Activated T-helper 1 cell treated with anti-CD3 and anti-CD28 coated beads, Interleukin-12 subunit alpha, Interleukin-12 subunit beta, Interleukin-2, Interleukin-4 antibody, amounts not matched to agents 30 ng/mL and 10 ng/mL and 1 ng/mL, durations not matched to agents 14 hours and 24 hours and 36 hours (primary cell): ENCODE data around the gene DHPS. TPM values are rescaled to one million over a fixed set of nuclear protein-coding genes. Genes with fewer than 3 reads are reported as not detected.
"Not testable (repeated sequence)": the region's sequence is repeated elsewhere in the genome, so short reads cannot be mapped to it uniquely, and the experiment has no call there.

ENCODE experiments used
- DNase-seq: peaks from one replicate; pipeline ENCODE4 v3.0.0; 2021; ENCODE audit warnings: low spot score
- H3K27ac Mint-ChIP-seq: one replicate; pipeline ENCODE4 v1.8.0; 2021; ENCODE audit warnings: mild to moderate bottlenecking, mixed read lengths
- H3K27me3 Mint-ChIP-seq: one replicate; pipeline ENCODE4 v1.8.0; 2022; ENCODE audit warnings: mild to moderate bottlenecking, moderate library complexity, mixed read lengths; ENCODE audit not compliant: insufficient read depth
- H3K36me3 Mint-ChIP-seq: one replicate; pipeline ENCODE4 v1.8.0; 2021; ENCODE audit warnings: low read depth, mixed read lengths
- H3K4me1 Mint-ChIP-seq: one replicate; pipeline ENCODE4 v1.8.0; 2021; ENCODE audit warnings: low read depth, mixed read lengths
- H3K4me3 Mint-ChIP-seq: one replicate; pipeline ENCODE4 v1.8.0; 2021; ENCODE audit warnings: mild to moderate bottlenecking, moderate library complexity, mixed read lengths
- H3K9me3 Mint-ChIP-seq: one replicate; pipeline ENCODE4 v1.8.0; 2021; ENCODE audit warnings: mixed read lengths
- intact Hi-C: fragments of 100-400 bp; cut with micrococcal nuclease; formaldehyde crosslinking; loops from one replicate; pipeline ENCODE4 v1.15.1; 2024
- total RNA-seq: library from RNA; stranded (reverse); gene quantifications from 2 replicates; pipeline ENCODE4 v1.2.3, GENCODE V29; 2022

The DHPS gene
- total RNA-seq, 1 donor from 2014 or later = 144 TPM

GRCh38 chr19:12720851-12721655 lies 39.4 kb upstream of the DHPS start:
- Mint-ChIP-seq H3K4me3 (peak overlapping the region; percentile 95), H3K9me3 (no peaks in the 10 kb centered on the region), H3K27ac (peak overlapping the region; percentile 91), H3K36me3 (peaks cover 31% of the 10 kb centered on the region), H3K4me1 (peaks cover 44% of the 10 kb centered on the region), H3K27me3 (no peaks in the 10 kb centered on the region)
- DNase-seq = no peak
- intact Hi-C loops = loop anchor here (1.0 to 5.0 kb wide), 3 partner anchors 56 to 109 kb away; partner anchors contain the start of genes HOOK2, ZNF490 and ZNF791

- no peaks in the 10 kb centered on the region for H3K9me3 Mint-ChIP-seq
- intact Hi-C loops = loop anchor here (1.0 to 5.0 kb wide), 3 partner anchors 57 to 108 kb away; partner anchors contain the start of genes HOOK2, ZNF490 and ZNF791
Observed at GRCh38 chr19:12720296-12720695, 38.6 kb upstream of the DHPS start.

GRCh38 chr19:12715929-12716328 lies 34.2 kb upstream of the DHPS start:
- H3K4me3 Mint-ChIP-seq = no peak overlapping the region
- intact Hi-C loops = no loop called here

More at GRCh38 chr19:12720296-12720695, 38.6 kb upstream of the DHPS start:
- H3K27me3 Mint-ChIP-seq = no peaks in the 10 kb centered on the region
- H3K4me3 Mint-ChIP-seq = peak overlapping the region; percentile 89
- no peak for DNase-seq
- H3K36me3 Mint-ChIP-seq = peaks cover 35% of the 10 kb centered on the region
- peak overlapping the region; percentile 81 for H3K27ac Mint-ChIP-seq
- peaks cover 44% of the 10 kb centered on the region for H3K4me1 Mint-ChIP-seq

GRCh38 chr19:12715102-12715501 lies 33.4 kb upstream of the DHPS start:
- Mint-ChIP-seq H3K36me3 (peaks cover 36% of the 10 kb centered on the region), H3K4me1 (peaks cover 13% of the 10 kb centered on the region), H3K27me3 (no peaks in the 10 kb centered on the region), H3K27ac (no peak overlapping the region), H3K9me3 (no peaks in the 10 kb centered on the region), H3K4me3 (no peak overlapping the region)
- intact Hi-C loops = no loop called here
- no peak for DNase-seq

More at GRCh38 chr19:12715929-12716328, 34.2 kb upstream of the DHPS start:
- DNase-seq = no peak
- Mint-ChIP-seq H3K4me1 (peaks cover 20% of the 10 kb centered on the region), H3K36me3 (peaks cover 36% of the 10 kb centered on the region), H3K27me3 (no peaks in the 10 kb centered on the region), H3K9me3 (no peaks in the 10 kb centered on the region), H3K27ac (no peak overlapping the region)

GRCh38 chr19:12713304-12713703 lies 31.6 kb upstream of the DHPS start:
- intact Hi-C loops, H3K9me3 Mint-ChIP-seq, H3K27ac Mint-ChIP-seq, DNase-seq, H3K27me3 Mint-ChIP-seq, H3K4me1 Mint-ChIP-seq, H3K4me3 Mint-ChIP-seq: not testable (repeated sequence)
- peaks cover 36% of the 10 kb centered on the region for H3K36me3 Mint-ChIP-seq

GRCh38 chr19:12712077-12712476 lies 30.4 kb upstream of the DHPS start:
- H3K4me3 Mint-ChIP-seq, intact Hi-C loops, H3K27me3 Mint-ChIP-seq, DNase-seq, H3K4me1 Mint-ChIP-seq, H3K27ac Mint-ChIP-seq, H3K9me3 Mint-ChIP-seq: not testable (repeated sequence)
- peaks cover 36% of the 10 kb centered on the region for H3K36me3 Mint-ChIP-seq

GRCh38 chr19:12711187-12711586 lies 29.5 kb upstream of the DHPS start:
- Mint-ChIP-seq H3K4me1 (no peaks in the 10 kb centered on the region), H3K36me3 (peaks cover 34% of the 10 kb centered on the region), H3K9me3 (no peaks in the 10 kb centered on the region), H3K27ac (no peak overlapping the region), H3K4me3 (no peak overlapping the region), H3K27me3 (no peaks in the 10 kb centered on the region)
- intact Hi-C loops = no loop called here
- DNase-seq = no peak

GRCh38 chr19:12708641-12709040 lies 27.0 kb upstream of the DHPS start:
- DNase-seq = no peak
- no peak overlapping the region for H3K27ac Mint-ChIP-seq
- intact Hi-C loops = no loop called here
- no peaks in the 10 kb centered on the region for H3K4me1 Mint-ChIP-seq
- H3K9me3 Mint-ChIP-seq = no peaks in the 10 kb centered on the region
- no peak overlapping the region for H3K4me3 Mint-ChIP-seq
- peaks cover 40% of the 10 kb centered on the region for H3K36me3 Mint-ChIP-seq
- no peaks in the 10 kb centered on the region for H3K27me3 Mint-ChIP-seq

- no peak for DNase-seq
- H3K36me3 Mint-ChIP-seq = peaks cover 40% of the 10 kb centered on the region
- H3K4me3 Mint-ChIP-seq = no peak overlapping the region
- no peak overlapping the region for H3K27ac Mint-ChIP-seq
- H3K9me3 Mint-ChIP-seq = no peaks in the 10 kb centered on the region
- H3K4me1 Mint-ChIP-seq = no peaks in the 10 kb centered on the region
- intact Hi-C loops = no loop called here
- H3K27me3 Mint-ChIP-seq = no peaks in the 10 kb centered on the region
Observed at GRCh38 chr19:12706332-12706718, 24.6 kb upstream of the DHPS start.

GRCh38 chr19:12705654-12706331 lies 24.1 kb upstream of the DHPS start:
- Mint-ChIP-seq H3K9me3 (no peaks in the 10 kb centered on the region), H3K27ac (no peak overlapping the region), H3K4me3 (no peak overlapping the region), H3K27me3 (no peaks in the 10 kb centered on the region), H3K4me1 (no peaks in the 10 kb centered on the region), H3K36me3 (peaks cover 40% of the 10 kb centered on the region)
- intact Hi-C loops = no loop called here
- no peak for DNase-seq

- no peaks in the 10 kb centered on the region for H3K4me1 Mint-ChIP-seq
- DNase-seq = no peak
- no peak overlapping the region for H3K27ac Mint-ChIP-seq
- H3K9me3 Mint-ChIP-seq = no peaks in the 10 kb centered on the region
- intact Hi-C loops = no loop called here
- no peaks in the 10 kb centered on the region for H3K27me3 Mint-ChIP-seq
- peaks cover 36% of the 10 kb centered on the region for H3K36me3 Mint-ChIP-seq
- no peak overlapping the region for H3K4me3 Mint-ChIP-seq
Observed at GRCh38 chr19:12705169-12705568, 23.5 kb upstream of the DHPS start.

- Mint-ChIP-seq H3K9me3 (no peaks in the 10 kb centered on the region), H3K4me1 (peaks cover 4% of the 10 kb centered on the region), H3K27me3 (no peaks in the 10 kb centered on the region), H3K27ac (no peak overlapping the region), H3K4me3 (no peak overlapping the region), H3K36me3 (peaks cover 40% of the 10 kb centered on the region)
- DNase-seq = no peak
- intact Hi-C loops = no loop called here
Observed at GRCh38 chr19:12703046-12703445, 21.4 kb upstream of the DHPS start.

GRCh38 chr19:12701596-12702282 lies 20.1 kb upstream of the DHPS start:
- intact Hi-C loops = no loop called here
- H3K27me3 Mint-ChIP-seq = no peaks in the 10 kb centered on the region
- H3K27ac Mint-ChIP-seq = no peak overlapping the region
- H3K9me3 Mint-ChIP-seq = no peaks in the 10 kb centered on the region
- no peak for DNase-seq
- H3K4me1 Mint-ChIP-seq = peaks cover 7% of the 10 kb centered on the region
- no peak overlapping the region for H3K4me3 Mint-ChIP-seq
- H3K36me3 Mint-ChIP-seq = peaks cover 41% of the 10 kb centered on the region
